NCI-H460 (cell line): ENCODE data around the gene EIF3K. TPM values are rescaled to one million over a fixed set of nuclear protein-coding genes. Genes with fewer than 3 reads are reported as not detected.
A peak's percentile ranks its signal among the peaks of the same experiment; 100 is the strongest.
"Not testable (repeated sequence)": the region's sequence is repeated elsewhere in the genome, so short reads cannot be mapped to it uniquely, and the experiment has no call there.

Experiments used
- DNase-seq: peaks from one replicate; pipeline ENCODE4 v3.0.0-alpha.2; 2016; ENCODE audit warnings: low read depth; ENCODE audit errors: extremely low read depth
- total RNA-seq: library from RNA; depleted of rRNA; stranded (reverse); fragments of >200 nt; shearing (Covaris generic); gene quantifications from 2 replicates; pipeline ENCODE4 v1.2.3, GENCODE V29; 2014

The EIF3K gene
- total RNA-seq, 1 experiment from 2014 or later, result 195 TPM

DNA sequence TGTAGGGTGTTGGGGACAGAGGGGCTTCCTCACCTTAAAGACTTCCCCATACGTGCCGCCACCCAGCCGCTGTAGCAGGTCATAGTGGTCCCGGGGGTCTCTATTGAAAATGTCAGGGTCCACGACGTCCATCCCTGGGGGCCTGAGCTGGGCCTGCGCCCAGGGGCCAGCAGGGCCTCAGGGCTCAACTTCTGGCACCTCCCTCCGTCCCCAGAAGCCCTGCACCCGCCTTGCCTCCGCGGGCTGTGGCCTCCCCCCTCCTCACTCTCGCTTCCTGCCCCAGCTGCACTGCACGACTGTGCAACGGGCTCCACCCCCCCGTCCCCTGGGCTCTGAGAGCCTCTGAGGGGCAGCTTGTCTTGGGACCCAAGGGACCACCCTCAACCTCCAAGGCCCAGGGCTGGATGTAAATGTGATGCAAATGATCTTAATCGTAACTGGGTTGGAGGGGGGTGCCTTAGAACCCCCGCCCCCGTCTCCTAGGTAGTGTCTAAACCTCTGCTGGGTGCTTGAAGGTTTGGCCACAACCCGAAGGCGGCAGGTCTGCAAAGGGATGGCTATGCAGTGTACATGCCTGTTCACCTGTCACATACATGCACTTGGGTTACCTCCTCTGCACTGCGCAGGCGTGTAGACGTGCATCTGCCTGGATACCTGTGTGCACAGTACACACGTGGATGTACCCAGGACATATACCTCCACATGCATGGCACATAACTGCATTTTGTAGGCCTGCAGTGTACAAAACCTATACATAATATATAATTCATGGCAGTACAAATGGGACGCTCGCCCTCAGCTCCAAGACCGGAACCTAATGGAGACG lies 1.0 kb upstream of the EIF3K start, which contains the start of gene MAP4K1:
Gene MAP4K1 (minus strand): TSS at position 190 of the 826 bp plus-strand sequence. CDS start 58 bp downstream, at position 132.
- DNase-seq, result no peak

DNA sequence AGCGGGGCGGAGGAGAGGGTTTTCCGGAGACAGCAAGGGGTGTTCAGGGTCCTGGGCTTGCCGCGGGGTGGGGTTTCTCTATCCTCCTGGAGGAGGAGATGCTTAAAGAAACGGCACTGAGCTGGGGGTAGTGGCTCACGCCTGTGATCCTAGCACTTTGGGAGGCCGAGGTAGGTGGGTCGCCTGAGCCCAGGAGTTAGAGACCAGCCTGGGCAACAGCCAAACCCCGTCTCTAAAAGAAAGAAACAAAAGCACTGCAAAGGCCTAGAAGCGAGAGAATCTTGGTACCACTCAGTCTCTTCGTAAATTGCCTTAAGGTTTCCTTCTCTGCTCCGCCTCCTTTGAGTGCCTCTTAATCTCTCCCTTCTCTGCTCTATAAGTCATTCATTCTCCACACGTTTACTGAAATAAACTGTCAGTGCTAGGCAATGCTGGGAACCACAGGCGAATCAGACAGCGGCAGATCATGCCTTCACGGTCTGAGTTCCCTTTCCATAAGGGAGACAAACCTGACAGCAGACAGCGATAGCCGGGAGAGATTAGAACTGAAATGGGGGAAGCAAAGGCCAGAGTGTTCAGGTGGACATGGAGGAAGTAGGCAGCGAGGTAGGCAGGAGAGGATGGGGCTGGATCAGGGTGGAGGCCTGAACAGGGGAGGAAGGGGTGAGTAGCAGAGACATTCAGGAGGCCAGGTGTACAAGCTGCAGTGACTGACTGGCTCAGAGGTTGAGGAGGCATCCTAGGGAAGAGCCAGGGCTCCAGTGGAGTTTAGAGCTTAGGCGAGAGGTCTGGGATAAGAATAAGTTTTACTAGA lies 580 bp downstream of the EIF3K start:
- no peak for DNase-seq

- no peak for DNase-seq
Observed at GRCh38 chr19:38624822-38625221, 5.8 kb downstream of the EIF3K start.

DNA sequence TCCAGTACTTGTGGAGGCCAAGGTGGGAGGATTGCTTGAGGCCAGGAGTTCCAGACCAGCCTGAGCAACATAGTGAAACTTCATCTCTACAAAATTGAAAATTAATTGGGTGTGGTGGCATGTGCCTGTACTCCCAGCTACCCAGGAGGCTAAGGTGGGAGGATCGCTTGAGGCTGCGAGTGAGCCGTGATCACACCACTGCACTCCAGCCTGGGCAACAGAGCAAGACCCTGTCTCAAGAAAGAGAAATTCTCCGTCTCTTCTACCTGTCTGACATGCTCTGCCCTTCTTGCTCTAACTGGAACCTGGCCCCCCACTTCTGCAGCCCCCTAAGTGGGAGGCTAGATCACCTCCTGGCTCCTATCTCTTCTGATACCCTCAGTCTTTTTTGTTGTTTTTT lies 7.4 kb downstream of the EIF3K start:
- no peak for DNase-seq

DNA sequence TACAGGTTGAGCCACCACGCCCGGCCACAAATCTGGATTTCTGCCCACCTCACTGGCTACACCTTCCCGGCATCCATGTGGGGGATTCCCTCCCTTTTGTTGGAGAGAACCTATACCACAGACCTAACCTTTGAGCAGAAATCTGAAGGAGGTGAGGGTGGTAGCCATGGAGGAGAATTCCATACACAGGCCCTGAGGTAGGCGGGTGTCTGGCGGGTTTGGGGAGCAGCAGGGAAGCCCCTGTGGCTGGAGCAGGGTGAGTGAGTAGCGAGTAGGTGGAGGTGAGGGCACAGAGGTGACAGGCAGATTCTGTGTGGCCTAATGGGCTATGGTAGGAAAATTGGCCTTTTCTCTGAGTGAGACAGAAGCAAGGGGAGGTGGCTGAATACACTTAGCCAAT lies 10.6 kb downstream of the EIF3K start:
- no peak for DNase-seq

- not testable (repeated sequence) for DNase-seq
Observed at GRCh38 chr19:38631301-38631700, 12.3 kb downstream of the EIF3K start.

DNA sequence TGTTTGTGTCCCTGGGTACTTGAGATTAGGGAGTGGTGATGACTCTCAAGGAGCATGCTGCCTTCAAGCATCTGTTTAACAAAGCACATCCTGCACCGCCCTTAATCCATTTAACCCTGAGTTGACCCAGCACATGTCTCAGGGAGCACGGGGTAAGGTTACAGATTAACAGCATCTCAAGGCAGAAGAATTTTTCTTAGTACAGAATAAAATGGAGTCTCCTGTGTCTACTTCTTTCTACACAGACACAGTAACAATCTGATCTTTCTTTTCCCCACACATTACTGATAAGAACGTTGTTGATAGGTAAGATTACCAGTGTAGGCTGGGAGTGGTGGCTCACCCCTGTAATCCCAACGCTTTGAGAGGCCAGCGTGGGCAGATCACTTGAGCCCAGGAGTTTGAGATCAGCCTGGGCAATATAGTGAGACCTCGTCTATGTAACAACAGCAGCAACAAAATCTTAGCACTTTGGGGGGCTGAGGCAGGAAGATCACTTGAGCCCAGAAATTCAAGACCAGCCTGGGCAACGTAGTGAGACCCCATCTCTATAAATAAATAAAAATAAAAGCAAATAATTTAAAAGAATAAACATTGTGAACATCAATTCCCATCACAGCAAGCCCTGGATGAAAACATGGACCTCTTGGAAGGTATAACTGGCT lies 13.0 kb downstream of the EIF3K start:
- DNase-seq, result not testable (repeated sequence)

GRCh38 chr19:38632476-38633213 lies 13.7 kb downstream of the EIF3K start:
- no peak for DNase-seq

GRCh38 chr19:38634757-38635482 lies 15.9 kb downstream of the EIF3K start:
- DNase-seq, result peak; percentile 50

- DNase-seq, result no peak
Observed at GRCh38 chr19:38635483-38636399, 16.8 kb downstream of the EIF3K start.

DNA sequence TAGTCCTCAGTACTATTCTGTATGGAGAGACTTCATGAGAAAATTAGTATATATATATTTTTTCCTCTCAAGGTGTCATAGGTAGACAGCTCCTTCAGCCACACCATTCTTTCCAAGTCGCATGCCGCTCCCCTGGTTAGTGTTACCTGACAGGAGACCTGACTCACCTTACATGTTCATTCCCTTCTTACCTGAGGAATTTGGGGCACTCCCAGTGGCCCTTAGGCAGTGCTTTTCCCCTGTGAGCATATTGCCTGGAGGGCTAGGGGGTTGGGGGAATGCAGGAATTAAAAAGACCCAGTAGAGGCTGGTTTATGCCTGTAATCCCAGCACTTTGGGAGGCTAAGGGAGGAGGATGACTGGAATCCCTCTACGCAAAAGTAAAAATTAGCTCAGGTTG lies 19.5 kb downstream of the EIF3K start:
- no peak for DNase-seq

DNA sequence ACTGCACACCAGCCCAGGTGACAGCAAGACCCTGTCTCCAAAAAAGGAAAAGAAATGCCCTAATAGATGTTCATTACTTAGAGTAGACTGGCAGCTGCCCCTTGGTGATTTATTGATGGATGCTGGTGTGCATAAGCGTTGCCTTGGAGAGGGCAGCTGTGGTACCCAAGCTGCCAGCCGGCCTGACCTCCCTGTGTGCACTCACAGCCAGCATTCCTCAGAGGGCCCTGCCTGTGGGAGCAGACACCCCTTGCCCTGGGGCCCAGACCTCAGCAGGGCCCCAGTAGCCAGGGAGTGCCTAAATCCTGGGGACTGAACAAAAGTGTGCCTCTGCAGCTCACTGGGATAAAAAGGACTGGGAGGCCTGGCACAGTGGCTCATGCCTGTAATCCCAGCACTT lies 20.7 kb downstream of the EIF3K start:
- no peak for DNase-seq

GRCh38 chr19:38640368-38640767 lies 21.4 kb downstream of the EIF3K start:
- no peak for DNase-seq

DNA sequence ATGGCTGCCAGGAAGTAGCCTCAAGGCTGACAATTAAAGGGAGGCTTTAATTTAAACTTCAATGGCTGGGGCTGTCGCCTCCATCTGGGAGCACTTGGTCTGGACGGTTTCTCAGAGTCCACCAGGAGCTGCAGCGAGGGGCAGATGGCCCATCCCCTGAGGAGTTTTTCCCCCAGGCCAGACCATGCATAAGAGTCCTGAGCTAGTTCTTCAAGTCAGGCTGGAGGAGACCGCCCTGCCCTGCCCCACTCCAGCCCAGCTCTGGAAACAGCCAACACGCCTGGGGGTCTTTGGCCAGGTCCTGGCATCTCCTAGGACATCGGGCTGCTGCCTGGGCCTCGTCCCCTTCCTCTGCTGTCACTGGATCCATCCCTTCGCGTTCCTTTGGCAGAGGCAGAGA lies 23.2 kb downstream of the EIF3K start:
- no peak for DNase-seq

- DNase-seq, result no peak
Observed at GRCh38 chr19:38644719-38645118, 25.7 kb downstream of the EIF3K start.

- peak; percentile 91 for DNase-seq
Observed at GRCh38 chr19:38647368-38647965, 28.5 kb downstream of the EIF3K start, which contains the start of gene ACTN4. Gene ACTN4 (plus strand): TSS chr19:38647649. CDS start chr19:38647746, 97 bp downstream.

DNA sequence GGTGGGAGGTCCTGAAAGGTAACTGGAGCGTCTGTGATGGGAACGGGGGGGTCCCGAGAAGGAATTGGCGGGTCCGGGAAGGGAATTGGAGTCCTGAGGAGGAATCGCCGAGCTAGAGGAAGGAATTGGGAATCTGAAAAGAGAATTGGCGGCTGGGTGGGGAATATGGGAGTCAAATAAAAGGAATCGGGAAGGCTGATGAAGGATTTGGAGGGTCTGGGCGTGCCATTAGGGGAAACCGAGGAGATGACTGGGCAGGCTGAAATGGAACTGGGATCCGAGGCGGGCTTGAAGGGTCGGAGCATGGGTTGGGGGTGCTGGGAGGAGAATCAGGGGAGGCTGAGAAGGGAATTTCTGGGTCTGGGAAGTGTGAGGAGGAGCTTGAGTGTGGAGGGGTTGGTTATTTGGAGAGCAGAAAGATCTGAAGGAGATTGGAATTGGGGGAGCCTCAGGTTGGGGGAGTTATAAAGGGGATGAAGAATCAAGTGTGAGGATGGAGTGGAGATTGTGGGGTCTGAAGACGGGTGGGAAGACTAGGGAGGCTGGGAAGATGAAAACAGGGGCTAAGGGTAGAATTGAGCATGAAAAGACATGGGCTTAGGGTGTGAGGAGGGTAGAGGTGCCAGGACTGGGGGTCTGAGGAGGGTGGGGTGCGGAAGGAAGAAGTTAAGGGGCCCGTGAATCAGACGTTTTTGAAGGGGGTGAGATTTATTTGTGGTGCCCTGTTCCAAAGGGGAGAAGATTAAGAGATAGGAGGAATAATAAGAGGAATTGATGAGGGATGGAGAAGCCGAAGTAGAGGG lies 29.2 kb downstream of the EIF3K start:
- DNase-seq, result no peak
